NB4 (cell line): ENCODE data around the gene SMIM5.

Experiments used
- DNase-seq: peaks from one replicate; pipeline ENCODE4 v3.0.0; 2010; ENCODE audit warnings: low read depth
- H3K4me3 ChIP-seq: one replicate; pipeline ENCODE4 v1.5.1; 2011; ENCODE audit warnings: mild to moderate bottlenecking, low read depth, low read length, moderate library complexity
- MYC ChIP-seq: IDR thresholded peaks from 2 replicates; pipeline ENCODE4 v1.6.1; 2011; ENCODE audit warnings: low read depth, low read length
- POLR2A ChIP-seq: IDR thresholded peaks from 2 replicates; pipeline ENCODE4 v1.6.1; 2011; ENCODE audit warnings: mild to moderate bottlenecking; ENCODE audit not compliant: insufficient read length; ENCODE audit errors: extremely low read depth
- TF ChIP-seq, protein P1 (sequence below): IDR thresholded peaks from 2 replicates; pipeline ENCODE4 v1.6.1; 2011; ENCODE audit warnings: low read depth, low read length
- TF ChIP-seq, protein P2 (sequence below): IDR thresholded peaks from one replicate; pipeline ENCODE4 v1.5.1; 2012; ENCODE audit warnings: low read depth, low read length

The SMIM5 gene

DNA sequence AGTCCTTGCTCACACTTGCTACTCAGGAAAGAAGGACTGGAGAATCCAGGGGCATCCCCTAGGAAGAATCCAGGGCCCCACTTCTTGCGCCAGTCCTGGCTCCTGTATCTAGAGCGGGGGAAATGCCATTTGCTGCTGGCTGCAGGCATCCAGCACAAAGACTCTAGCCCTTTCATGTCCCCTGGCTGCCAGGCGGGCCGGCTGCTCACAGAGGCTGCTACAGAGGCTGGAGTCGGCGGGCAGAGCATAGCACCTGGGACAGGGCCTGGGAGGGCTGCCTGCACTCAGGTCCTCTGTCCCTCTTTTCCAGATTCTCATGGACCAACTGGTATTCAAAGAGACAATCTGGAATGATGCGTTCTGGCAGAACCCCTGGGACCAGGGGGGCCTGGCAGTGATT lies 13.8 kb downstream of the SMIM5 start:
- no peak for DNase-seq
- no peak overlapping the region for H3K4me3 ChIP-seq
- TF ChIP-seq POLR2A = no peak
- TF ChIP-seq, protein P1, sequence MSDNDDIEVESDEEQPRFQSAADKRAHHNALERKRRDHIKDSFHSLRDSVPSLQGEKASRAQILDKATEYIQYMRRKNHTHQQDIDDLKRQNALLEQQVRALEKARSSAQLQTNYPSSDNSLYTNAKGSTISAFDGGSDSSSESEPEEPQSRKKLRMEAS = no peak
- TF ChIP-seq, protein P2, sequence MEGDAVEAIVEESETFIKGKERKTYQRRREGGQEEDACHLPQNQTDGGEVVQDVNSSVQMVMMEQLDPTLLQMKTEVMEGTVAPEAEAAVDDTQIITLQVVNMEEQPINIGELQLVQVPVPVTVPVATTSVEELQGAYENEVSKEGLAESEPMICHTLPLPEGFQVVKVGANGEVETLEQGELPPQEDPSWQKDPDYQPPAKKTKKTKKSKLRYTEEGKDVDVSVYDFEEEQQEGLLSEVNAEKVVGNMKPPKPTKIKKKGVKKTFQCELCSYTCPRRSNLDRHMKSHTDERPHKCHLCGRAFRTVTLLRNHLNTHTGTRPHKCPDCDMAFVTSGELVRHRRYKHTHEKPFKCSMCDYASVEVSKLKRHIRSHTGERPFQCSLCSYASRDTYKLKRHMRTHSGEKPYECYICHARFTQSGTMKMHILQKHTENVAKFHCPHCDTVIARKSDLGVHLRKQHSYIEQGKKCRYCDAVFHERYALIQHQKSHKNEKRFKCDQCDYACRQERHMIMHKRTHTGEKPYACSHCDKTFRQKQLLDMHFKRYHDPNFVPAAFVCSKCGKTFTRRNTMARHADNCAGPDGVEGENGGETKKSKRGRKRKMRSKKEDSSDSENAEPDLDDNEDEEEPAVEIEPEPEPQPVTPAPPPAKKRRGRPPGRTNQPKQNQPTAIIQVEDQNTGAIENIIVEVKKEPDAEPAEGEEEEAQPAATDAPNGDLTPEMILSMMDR = no peak
- TF ChIP-seq MYC = no peak

DNA sequence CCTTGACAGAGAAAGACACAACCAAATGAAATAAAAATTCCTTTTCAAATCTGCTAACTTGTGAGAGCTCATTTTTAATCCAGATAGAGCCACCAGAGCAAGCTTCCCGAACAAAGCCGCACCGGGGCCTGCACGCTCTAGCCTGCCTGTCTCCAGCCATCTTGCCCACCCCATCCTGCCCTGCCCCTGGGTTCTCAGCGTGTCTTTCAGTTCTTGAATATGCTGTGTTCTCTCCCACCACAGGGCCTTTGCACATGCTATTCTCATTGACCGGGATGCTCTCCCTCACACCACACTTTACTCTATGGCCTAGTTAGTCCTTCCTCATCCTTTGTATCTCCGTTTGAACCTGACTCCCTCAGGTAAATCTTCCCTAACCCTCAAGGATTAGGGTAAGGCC lies 14.7 kb downstream of the SMIM5 start:
- DNase-seq = no peak
- no peak overlapping the region for H3K4me3 ChIP-seq
- no peak for TF ChIP-seq MYC
- TF ChIP-seq, protein P2 = no peak

DNA sequence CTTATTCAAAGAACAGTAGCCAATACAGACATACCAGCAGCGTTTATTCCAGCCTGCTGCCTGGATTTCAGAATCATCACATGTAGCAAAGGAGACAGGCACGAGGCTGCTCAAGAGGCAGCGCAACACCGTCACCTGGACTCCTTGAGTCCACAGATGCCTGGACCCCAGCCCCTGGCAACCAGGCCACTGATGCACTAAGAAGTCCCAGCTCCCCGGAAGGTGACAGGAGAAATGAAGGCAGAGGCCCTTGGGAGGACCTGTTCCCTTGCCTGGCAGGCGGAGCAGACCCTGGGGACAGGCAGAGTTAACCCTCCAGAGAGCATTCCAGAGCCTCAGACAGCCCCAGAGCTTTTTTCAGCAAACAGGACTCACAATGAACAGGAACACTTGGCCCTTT lies 16.5 kb downstream of the SMIM5 start:
- TF ChIP-seq POLR2A (no peak), MYC (no peak)
- TF ChIP-seq, protein P2 = no peak
- TF ChIP-seq, protein P1 = no peak
- H3K4me3 ChIP-seq = no peak overlapping the region
- DNase-seq = no peak

DNA sequence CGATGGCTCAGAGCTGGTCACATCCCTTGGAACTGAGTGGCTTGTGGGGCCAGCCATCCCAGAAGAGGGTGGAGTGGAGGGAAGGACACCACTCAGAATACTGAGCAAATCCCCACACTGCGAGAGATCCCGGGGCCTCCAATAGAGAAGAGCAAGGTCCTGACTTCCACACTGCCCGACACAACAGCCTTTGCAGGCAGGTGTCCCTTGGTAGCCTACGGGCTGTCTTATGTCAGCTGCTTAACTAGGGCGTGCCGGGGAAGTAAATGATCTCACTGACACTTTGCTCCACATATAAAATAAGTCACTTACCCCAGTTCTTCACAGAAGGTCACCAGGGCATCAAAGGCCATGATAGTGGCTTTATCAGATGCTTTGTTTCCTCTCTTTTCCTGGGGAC lies 17.6 kb downstream of the SMIM5 start:
- TF ChIP-seq POLR2A (no peak), MYC (no peak)
- TF ChIP-seq, protein P2 = no peak
- TF ChIP-seq, protein P1 = no peak
- no peak overlapping the region for H3K4me3 ChIP-seq
- no peak for DNase-seq

DNA sequence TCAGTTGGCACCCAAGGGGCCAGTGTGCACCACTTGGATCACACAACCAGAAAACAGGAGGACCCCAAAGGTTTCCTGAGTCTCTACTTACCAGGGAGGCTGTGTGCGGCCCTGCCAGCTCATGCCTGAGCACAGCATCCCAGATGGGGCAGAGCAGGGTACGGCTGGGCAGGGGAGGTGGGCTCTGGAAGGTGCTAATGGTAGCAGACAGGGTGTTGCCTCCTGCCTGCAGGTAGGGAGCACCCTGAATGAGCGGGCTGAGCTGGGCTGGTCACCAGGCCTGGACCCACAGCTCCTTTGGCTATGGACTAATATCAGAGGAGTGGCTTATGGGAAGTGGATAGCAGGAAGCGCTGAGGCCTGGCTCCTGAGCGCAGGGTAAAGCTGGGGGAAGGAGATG lies 19.1 kb downstream of the SMIM5 start:
- no peak for DNase-seq
- TF ChIP-seq, protein P1 = no peak
- TF ChIP-seq, protein P2 = no peak
- TF ChIP-seq POLR2A = no peak
- no peak for TF ChIP-seq MYC
- no peak overlapping the region for H3K4me3 ChIP-seq

DNA sequence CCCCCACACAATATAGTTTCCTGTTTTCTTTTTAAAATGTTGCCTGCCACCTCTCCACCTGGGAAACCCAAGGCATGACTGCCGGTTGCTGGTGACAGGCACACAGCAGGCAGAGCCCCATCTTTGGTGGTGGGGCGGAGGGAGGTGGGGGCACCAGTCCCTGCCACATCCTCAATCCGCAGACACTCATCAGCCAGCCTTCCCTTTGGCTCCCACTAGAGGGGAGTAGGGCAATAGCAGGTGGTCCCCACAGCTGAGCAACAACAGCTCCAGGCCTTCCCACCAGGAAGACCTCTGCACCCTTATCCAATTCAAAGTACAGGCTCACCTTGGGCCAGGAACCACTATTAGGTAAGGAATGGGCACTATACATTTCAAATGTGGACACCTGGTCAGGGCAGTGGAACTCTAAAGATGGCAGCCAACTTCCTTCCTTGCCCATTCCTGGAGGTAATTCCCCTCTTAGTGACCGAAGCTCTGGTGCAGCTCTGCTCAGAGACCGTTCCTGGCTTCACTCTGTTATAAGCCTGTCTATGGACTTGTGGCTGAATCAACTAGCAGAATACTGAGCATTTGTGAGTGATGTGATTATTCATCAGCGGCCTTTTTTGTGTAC lies 19.8 kb downstream of the SMIM5 start:
- H3K4me3 ChIP-seq = no peak overlapping the region
- DNase-seq = peak; percentile 51
- TF ChIP-seq POLR2A (no peak), MYC (no peak)
- TF ChIP-seq, protein P2 = peak; percentile 90
- TF ChIP-seq, protein P1 = 0 out of 2 replicates have a peak, but pooled peaks have one; percentile 15
